Subcutaneous preadipocyte (primary cell): ENCODE measurements around the gene RPS26. TPM values are rescaled to one million over a fixed set of nuclear protein-coding genes. Genes with fewer than 3 reads are reported as not detected.

Experiments used
- total RNA-seq: library from RNA; depleted of rRNA; stranded (reverse); fragments of >200 nt; gene quantifications from 2 replicates; pipeline ENCODE4 v1.2.3, GENCODE V29; 2012

Gene RPS26
- total RNA-seq = 188 and 387 TPM in 2 replicates

GRCh38 chr12:56041552-56042429, at the start of gene RPS26:
RPS26 (plus strand) TSS chr12:56041918; CDS start chr12:56042167, 249 bp downstream.

GRCh38 chr12:55996715-55997534, 44.8 kb upstream of the RPS26 start, which contains the start of gene SUOX:
SUOX (plus strand) TSS chr12:55997276; CDS start chr12:56002222, 4,946 bp downstream.

GRCh38 chr12:56020423-56021184, 21.1 kb upstream of the RPS26 start, which contains the start of gene IKZF4:
IKZF4 (plus strand) TSS chr12:56021043; CDS start chr12:56021494, 451 bp downstream.

DNA sequence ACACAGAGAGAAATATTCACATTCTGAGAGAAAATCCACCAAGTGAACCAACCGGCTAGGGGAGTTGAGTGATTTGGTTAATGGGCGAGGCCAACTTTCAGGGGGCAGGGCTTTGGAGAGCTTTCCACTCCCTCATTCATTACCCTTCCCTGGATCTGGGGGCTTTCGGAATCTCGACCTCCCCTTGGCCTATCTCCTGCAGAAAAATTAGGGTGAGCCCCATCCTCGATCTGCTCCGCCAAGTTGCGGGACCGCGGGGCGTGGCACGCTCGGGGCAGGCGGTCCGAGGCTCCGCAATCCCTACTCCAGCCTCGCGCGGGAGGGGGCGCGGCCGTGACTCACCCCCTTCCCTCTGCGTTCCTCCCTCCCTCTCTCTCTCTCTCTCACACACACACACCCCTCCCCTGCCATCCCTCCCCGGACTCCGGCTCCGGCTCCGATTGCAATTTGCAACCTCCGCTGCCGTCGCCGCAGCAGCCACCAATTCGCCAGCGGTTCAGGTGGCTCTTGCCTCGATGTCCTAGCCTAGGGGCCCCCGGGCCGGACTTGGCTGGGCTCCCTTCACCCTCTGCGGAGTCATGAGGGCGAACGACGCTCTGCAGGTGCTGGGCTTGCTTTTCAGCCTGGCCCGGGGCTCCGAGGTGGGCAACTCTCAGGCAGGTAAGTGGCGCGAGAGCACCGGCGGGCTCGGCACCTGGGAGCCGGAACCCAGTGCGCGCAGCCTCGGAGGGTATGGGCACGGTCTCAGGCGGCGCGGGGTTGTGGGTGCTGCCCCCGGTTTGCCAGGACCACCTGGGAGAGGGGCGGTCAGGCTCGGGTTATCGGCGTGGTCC, 38.2 kb downstream of the RPS26 start, which contains the start of gene ERBB3:
Gene ERBB3, plus strand, starts transcription at position 443 of the 833 bp plus-strand sequence. Its CDS starts 136 bp downstream, at position 579.

Other genes with a start within 250 kb of the RPS26 start
- 65.5 and 79.0 TPM in 2 replicates for gene SARNP, start 224.2 kb upstream of the RPS26 start, total RNA-seq
- 14.3 and 15.6 TPM in 2 replicates for gene ORMDL2, start 223.9 kb upstream of the RPS26 start, total RNA-seq
- gene DNAJC14, start 212.3 kb upstream of the RPS26 start, total RNA-seq = 32.3 and 42.4 TPM in 2 replicates
- gene MMP19, start 199.0 kb upstream of the RPS26 start, total RNA-seq = 9.2 and 9.9 TPM in 2 replicates
- 36.4 TPM in 2 replicates for gene PYM1, start 114.0 kb upstream of the RPS26 start, total RNA-seq
- 39.3 and 42.8 TPM in 2 replicates for gene DGKA, start 110.8 kb upstream of the RPS26 start, total RNA-seq
- gene PMEL, start 75.9 kb upstream of the RPS26 start, total RNA-seq = 0.78 and 1.5 TPM in 2 replicates
- 19.1 and 45.5 TPM in 2 replicates for gene CDK2, start 75.1 kb upstream of the RPS26 start, total RNA-seq
- 51.1 and 62.6 TPM in 2 replicates for gene RAB5B, start 67.8 kb upstream of the RPS26 start, total RNA-seq
- gene SUOX, start 44.6 kb upstream of the RPS26 start, total RNA-seq = 8.5 and 13.3 TPM in 2 replicates
- gene IKZF4, start 20.9 kb upstream of the RPS26 start, total RNA-seq = 0.37 and 1.2 TPM in 2 replicates
- gene ERBB3, start 38.2 kb downstream of the RPS26 start, total RNA-seq = under 0.01 TPM in 2 replicates
- gene PA2G4, start 62.6 kb downstream of the RPS26 start, total RNA-seq = 213 and 255 TPM in 2 replicates
- 1,499 and 3,572 TPM in 2 replicates for gene RPL41, start 74.7 kb downstream of the RPS26 start, total RNA-seq
- gene ZC3H10, start 76.3 kb downstream of the RPS26 start, total RNA-seq = 6.6 and 8.2 TPM in 2 replicates
- gene ESYT1, start 86.3 kb downstream of the RPS26 start, total RNA-seq = 159 and 170 TPM in 2 replicates
- 38.5 and 41.5 TPM in 2 replicates for gene MYL6B, start 110.7 kb downstream of the RPS26 start, total RNA-seq
- 682 and 1,116 TPM in 2 replicates for gene MYL6, start 116.4 kb downstream of the RPS26 start, total RNA-seq
- 44.1 and 53.2 TPM in 2 replicates for gene SMARCC2, start 147.6 kb downstream of the RPS26 start, total RNA-seq
- 66.3 and 93.3 TPM in 2 replicates for gene RNF41, start 180.0 kb downstream of the RPS26 start, total RNA-seq
- gene NABP2, start 182.4 kb downstream of the RPS26 start, total RNA-seq = 25.0 and 31.3 TPM in 2 replicates
- gene SLC39A5, start 188.1 kb downstream of the RPS26 start, total RNA-seq = 0.20 TPM in 1 of 2 replicates, not detected in the other
- gene ANKRD52, start 216.5 kb downstream of the RPS26 start, total RNA-seq = 12.9 and 15.1 TPM in 2 replicates
- gene COQ10A, start 225.0 kb downstream of the RPS26 start, total RNA-seq = 4.9 and 5.9 TPM in 2 replicates